GM18499 (cell line): Measurements from ENCODE around the gene PIR.

ENCODE experiments used
- ATAC-seq: cut with Tn5 transposase; IDR thresholded peaks from one replicate; pipeline ENCODE4 v1.9.1; 2021; ENCODE audit warnings: moderate number of reproducible peaks; ENCODE audit not compliant: insufficient read depth, unreplicated experiment

PIR gene

DNA sequence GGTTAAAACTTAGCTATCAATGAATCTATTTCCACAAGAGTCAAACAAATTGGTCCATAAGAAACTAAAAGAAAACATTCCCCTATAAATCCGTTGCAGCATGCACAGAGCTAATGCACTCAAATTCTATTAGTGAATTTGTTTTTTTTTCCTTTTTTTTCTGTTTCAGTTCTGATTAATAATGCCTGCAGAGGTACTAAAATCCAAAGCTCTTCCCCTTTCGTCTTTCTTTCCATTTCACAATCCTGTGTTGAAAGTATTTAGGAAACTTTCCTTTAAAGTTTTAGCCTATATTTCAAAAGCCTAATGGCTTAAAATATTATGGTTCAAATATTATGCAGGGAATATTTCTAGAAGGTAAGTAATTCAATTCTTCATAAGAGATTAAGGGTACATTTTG, 63.1 kb downstream of the PIR start:
- no peak for ATAC-seq

DNA sequence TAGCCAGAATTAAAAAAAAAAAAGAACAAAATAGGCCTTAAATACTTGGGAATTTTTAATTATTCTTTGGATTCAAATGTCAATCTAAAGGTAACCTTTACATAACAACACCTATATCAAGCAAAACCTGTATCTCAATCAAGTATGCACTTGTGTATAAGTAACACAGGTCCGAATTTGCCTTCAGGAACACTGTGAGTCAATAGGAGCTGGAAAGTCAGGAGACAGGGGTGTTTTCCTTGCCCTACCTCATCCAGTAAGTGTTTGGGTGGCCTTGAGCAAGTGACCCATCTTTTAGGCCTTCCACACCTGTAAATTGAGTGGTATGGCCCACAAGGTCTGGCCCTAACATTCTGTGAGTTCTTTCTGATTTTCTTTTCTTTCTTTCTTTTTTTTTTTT, 68.1 kb downstream of the PIR start:
- ATAC-seq, result no peak

DNA sequence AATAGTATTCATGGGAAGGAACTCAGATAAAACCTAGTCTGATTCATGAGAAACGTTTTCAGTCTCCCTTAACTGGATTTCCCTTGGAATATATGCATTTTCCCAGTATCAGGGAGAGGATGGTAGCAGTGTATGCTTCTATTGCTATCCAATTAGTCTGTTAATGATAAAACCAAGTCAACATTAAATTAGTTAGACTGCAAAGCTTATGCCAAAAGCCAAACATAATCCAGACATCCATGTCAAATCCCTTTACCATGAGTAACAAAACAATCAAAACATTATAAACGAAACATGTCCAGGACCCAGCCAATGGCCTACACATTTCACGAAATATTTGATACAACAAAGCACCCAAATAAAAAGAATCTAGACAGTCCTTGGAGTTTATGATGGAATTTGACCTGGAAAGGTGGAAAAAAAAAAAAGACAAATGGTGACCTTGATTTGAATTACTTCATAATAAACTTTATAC, 74.4 kb downstream of the PIR start:
- no peak for ATAC-seq

DNA sequence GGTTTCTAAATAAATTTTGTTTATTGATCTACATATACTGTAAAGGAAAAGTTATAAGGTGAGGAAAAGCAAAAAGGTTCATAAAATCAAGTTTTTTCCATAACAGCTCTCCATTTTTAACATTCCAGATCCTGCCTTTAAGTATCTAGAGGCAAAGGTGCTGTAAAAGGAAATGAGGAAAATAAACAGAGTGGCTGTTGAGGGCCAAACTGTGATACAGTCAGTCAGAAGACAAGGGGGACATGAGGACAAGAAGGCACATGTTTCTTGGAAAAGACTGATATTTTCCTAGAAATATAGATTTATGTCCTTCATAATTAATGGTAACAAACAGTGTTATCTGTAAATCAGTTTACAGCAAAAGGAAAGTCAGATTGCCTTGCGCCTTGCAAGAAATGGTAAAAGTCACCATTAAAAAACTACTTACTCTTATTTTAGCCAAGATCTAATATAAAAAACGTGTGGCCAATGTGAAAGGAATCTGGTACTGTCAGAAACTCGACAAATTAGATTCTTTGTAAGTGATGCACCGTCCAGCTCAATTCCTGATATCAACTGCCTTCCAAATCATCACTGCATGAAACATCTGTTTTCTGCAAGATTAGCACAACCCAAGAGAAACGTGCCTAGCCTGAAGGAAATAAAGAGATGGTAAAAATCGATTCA, 75.0 kb downstream of the PIR start:
- no peak for ATAC-seq

DNA sequence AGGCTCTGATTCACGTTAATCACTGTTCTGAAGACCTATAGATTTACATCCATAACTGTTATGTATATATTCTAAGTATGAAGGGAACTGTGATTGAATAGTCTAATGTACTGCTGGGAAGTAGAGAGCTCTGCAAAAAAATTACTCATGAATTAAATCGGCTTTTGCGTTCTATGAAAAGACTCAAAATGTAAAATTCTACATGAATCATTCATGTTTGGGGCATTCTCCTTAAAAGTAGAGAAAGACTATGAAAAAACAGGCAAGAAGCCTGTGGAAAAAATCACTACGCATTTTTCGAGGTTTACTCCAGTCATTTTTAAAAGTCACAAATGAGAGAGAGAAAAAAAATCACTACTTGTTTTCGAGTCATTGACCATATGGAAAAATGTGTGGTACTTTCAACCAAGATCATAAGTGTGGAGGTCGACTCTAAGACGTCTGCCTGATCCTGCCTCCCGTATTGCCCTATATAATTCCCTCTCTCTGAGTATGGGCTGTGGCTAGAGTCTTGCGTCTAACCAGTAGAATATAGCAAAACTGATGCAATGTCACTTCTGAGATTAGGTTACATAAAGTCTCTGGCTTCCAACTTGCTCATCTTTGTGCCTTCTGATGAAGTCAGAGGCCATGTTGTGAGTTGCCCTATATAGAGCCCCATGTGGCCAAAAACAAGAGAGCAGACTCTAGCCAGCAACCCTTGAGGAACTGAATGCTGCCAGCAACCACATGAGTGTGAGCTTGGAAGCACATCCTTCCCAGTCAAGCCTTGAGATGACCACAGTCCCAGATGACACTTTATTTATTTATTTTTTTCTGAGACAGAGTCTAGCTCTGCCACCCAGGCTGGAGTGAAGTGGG, 76.8 kb downstream of the PIR start:
- no peak for ATAC-seq

DNA sequence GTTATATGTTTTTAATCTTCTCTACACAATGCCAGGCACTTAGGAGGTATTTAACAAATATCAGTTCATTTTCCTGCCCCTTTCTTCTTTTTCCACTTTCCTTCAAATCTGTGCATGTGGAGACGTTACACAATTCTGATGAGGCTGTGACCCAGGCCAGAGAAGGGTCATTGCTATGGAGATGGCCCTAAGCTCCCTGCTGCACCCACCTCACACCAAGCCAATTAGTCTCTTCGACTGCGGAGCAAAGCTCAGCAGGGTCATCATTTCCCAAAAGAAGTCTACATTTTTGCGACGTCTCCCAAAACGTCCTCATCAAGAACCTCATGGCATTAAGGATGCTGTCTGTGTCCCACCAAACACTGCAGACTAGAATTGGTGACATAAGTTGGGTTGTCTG, 80.0 kb downstream of the PIR start:
- ATAC-seq, result no peak

DNA sequence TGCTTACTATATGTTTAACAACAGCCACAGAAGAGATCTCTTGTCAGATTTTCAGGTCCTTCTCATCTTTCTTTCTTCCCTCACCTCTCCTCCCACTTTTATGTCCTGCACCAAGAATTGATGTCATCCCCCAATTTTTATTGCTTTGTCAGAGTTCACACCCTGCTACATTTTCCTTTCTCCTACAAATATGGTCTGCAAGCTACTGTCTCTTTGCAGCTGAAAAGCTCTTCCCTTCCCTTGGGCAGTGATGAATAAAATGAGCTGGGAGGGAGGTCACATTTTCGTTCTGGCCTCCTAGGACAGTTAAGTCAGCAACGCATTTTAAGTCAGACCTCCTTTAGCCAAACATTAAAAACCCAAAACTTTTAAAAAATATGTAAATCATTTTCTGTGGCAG, 82.2 kb downstream of the PIR start:
- no peak for ATAC-seq

DNA sequence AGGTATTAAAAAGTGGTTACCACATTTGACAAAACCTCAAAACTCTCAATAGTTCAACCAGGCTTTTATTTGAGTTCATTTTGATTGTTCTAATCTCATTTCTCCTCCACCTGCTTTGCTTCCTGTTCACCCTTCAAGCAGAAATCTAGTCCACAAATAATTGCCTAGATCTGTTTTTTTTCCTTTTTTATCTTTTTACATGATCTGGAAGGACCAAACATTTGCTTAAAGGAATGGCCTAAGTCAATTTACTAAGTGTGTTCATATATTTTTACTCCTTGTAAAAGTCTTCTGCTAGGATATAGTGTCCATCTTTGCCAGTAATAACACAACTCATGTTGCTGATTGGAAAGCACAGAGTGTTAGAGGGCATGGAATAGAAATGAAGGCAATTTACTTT, 82.7 kb downstream of the PIR start:
- ATAC-seq, result no peak

DNA sequence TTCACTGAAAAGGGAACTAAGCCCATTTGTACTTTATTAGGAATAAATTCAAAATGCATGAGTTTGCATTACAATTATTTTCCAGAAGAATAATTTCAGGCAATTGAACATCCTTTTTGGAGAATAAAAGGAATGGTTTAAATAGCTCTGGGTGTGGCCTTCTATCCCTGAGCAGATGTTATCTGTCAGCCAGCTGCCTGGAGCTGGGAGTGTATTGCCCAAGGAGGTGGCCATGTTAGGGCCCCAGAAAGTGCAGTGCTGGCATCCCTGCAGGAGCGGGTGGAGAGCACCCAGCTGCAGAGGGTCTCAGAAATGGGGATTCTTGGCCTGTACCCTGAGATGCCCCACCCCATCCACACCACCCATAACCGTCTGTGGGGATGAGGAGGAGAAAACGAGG, 87.3 kb downstream of the PIR start:
- ATAC-seq, result no peak

DNA sequence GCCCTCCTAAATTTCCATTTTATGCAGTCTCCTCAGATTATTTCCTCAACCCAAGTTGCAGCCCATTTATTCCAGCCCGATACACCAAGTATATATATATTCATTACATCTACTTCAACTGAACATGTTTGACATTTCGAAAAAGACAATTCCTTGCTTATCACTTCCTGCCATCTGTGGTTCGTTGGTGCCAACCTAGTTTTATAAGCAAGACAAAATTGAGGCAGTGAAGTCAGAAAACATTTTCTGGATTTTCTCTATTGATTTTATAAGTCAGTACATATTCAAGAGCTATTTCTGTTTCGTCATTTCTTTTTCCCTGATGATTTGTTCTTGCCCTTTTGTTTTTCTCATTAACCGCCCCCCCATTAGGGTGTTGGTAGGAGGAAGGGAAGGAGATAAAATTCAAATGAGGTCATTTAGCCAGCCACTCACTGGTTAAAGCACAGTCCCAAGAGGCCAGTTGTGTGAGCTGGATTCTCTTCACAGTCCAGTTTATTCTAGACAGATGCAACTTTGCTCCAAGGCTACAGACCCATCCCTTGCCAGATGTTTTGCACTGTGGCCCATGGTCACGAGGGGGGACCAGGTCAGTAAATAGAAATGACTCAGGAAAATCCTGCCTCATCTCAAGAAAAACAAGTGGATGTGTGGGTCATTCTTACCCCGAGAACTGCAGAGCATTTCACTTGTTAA, 88.6 kb downstream of the PIR start:
- no peak for ATAC-seq

DNA sequence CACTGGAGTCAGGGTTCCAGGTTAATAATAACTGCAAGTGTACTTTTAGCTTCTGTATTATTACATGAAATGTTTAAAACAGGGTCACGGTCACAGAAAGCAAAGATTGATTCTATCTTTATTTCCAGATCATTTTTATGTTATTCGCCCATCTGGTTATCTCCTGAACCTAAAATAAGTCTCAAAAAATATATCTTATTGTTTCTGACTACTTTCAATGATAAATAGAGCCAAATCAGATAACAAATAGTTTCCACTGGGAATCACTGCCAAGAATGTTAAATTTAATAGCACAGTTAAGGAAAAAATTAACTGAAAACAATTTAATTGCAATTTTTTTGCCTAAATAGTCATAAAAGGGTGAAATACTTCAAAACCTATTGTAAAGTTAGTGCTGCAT, 91.8 kb downstream of the PIR start:
- no peak for ATAC-seq

DNA sequence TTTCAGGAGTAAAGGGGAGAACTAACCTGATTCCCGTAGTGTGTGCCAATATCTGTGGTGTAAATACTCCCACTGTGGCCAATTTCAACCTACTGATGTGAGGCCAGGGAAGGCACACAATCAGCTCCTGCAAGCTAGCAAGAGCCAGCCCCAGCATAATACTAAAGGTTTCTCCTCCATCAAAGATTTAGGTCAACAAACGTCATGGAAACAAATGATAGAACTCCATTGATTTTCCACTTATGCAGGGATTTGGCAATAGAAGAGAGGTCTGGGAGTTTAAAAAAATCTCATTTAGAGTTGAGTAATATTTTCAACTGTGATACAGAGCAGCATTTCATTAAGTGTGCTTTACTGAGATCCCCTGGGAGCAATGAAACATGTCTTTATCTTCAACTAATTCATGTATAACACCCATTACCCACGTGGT, 93.2 kb downstream of the PIR start:
- ATAC-seq, result no peak

DNA sequence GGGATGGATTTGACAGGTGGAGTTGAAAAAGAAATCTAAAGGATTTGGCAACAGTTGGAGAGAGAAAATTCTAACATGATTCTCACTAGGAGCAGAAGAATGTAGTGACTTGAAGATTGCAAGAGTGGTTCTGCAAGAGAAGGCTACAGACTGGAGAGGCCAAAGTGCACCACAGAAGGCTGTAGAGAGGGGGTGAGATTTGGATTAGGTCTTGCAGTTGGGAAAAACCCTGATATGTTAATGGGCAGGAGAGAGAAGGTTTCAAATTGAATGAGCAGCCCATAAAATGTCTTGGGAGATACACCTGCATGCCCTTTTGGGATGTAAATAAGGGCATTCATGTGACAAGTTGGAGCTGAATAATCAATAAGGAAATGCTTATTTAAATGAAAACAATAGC, 94.3 kb downstream of the PIR start:
- no peak for ATAC-seq

DNA sequence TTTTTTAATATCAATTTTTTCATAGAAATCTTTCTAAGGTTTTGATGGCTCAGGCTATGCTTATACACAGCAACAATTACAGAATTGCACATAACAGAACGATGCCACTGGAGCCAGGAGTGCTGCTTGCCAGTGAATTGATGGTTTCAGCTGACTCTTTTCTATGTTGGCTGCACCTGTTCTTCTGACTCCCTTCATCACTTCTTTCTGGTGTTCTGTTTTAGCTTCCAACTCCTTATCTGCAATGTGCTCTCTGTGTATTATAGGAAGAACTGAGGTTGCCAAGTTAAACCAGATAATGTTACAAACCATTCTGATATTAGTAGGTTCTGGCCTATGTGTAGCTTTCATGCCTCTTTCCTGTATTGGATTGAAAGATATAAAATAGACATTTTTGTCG, 97.3 kb downstream of the PIR start:
- no peak for ATAC-seq

DNA sequence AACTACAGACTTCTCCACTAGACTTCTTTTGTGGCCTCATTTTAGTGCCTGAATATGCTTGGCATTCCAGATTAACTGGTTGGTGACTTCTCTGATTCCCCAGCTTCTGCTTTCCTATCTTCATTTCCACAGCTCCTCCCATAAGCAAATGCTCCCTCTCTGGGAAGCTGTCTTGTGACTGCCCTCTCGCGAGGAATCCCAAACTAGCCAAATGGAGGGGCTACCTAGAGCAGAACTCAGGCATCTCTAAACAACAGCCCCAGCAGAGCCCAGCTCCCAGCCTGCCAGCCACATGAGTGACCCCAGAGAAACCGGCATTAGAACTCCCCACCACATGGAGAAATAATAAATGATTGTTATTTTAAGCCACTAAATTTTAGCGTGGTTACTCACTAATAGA, 101.3 kb downstream of the PIR start:
- no peak for ATAC-seq

DNA sequence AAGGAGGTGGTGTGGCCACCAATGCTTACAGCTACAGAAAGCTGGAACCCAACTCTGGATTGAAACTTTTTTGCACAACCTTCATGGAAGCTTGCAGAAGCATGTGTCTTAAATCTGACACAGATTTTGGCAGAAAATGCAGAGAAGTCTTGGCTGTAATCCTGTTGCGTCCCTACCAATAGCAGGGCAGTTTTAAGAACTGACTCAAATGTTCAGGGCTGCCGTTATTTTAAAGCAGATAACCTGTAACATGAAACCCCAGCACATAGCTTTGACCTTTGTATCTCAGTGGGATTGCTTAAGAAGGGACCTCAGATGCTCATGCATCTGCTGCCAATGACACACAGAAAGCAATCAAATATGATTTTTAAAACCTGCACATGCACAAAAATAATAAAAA, 108.8 kb downstream of the PIR start, which contains the start of gene VEGFD:
TSS of gene VEGFD (minus strand) at position 110 of the 400 bp plus-strand sequence. CDS start 467 bp downstream, outside the sequence.
- ATAC-seq, result no peak

DNA sequence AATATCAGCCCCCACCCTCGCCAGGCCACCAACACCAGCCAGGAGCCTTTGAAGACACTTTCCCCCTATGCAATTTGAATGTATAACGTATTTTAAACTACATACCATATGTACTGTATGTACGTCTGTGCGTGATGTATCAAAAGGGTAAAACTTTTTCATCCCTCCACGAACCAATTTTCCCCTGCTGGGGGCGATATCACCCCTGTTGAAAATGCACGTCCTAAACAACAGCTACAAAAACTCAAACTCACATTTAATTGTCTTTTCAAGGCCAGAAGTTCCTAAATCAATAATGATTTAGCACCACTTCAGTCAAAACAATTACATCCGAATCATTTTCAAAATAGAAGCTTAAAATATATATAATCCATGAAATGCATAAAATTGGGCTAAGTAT, 110.3 kb downstream of the PIR start:
- ATAC-seq, result no peak

DNA sequence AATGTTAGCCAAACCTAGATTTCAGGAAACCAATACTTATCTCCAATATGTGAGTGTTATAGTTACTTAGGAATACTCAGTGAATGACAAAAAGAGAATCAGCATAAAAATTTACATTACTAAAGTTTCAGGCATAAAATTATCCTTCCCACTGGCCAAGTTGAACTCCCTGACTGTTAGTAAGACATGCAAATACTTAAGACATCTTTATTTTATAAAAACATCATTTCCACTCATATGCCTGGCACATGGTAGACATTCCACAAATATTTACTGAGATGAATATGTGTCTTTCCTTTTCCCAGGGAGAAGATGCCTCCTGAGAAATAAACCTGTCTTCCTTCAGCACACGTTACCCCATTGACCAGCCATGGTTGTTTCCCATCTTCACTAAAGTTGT, 116.2 kb downstream of the PIR start:
- no peak for ATAC-seq

DNA sequence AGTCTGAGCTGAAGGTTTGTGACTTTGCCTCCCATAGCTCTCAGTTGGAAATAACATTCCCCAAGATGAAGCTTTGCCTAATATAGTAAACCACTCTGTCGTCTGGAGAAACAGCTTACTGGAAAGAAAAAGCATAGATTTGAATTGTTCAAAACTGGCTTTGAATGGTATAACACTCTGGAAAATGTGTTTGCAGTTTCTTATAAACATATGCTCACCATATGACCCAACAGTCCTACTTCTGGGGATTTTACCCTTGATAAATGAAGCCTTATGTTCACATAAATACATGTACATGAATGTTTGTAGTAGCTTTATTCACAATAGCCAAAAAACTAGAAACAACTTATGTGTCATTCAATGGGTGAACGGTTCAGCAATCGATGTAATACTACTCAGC, 119.2 kb downstream of the PIR start:
- ATAC-seq, result no peak

DNA sequence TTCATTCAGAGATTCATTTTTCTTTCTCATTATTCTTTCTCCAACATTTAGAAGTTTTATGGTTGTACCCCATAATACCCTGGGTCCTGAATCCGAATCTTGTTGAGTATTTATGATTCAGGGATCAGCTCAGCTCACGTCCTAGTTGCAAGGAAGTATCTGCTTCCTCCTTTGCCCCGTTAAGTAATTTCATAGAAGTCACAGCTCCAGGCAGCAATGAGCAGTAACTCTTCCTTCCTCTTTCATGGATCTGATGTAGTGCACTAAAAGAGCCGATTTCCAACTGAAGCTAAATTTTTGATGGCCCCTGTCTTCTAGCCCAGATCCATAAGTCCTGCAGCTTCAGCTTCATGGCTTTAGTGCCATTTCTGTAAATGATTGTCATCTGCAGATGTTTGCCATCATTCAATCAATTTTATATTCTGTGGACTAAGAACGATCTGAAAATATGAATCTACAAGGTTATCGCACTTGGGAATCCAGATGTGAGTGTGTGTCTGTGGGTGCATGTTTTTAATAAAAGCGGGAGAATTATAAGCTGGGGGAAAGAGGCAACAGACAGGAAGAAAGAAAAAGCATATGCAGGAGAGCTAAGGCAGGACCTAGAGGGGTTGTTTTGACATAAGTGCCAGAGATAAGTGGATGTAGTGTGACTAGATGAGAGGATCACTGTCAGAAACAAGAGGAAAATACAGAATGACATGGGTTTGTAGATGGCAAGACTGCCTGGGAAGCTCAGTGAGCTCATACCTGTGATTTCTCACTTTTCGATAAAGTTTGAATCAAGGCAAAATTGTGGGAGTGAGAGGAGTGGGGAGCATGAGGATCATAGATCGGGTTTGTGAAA, 126.4 kb downstream of the PIR start:
- ATAC-seq, result no peak
